Neural progenitor cell (in vitro differentiated cells): ENCODE data around the gene PLCB3. TPM values are rescaled to one million over a fixed set of nuclear protein-coding genes. Genes with fewer than 3 reads are reported as not detected.

ENCODE experiments used
- DNase-seq: peaks from one replicate; pipeline ENCODE4 v3.0.0-alpha.2; 2016; ENCODE audit warnings: low spot score
- H2AFZ ChIP-seq: fragments of 200-600 bp; sonication (generic); replicated peaks from 2 replicates; pipeline ENCODE4 v1.6.1; 2016; ENCODE audit warnings: antibody characterized with exemption
- H3F3A ChIP-seq: fragments of 200-600 bp; sonication (generic); 2 replicates; pipeline ENCODE4 v1.6.1; 2016; ENCODE audit warnings: antibody characterized with exemption, low read depth
- H3K27ac ChIP-seq: fragments of 200-600 bp; sonication (generic); 2 replicates; pipeline ENCODE4 v1.5.1; 2016; ENCODE audit warnings: mild to moderate bottlenecking
- H3K27me3 ChIP-seq: fragments of 200-600 bp; sonication (generic); 2 replicates; pipeline ENCODE4 v1.6.1; 2016; ENCODE audit warnings: mild to moderate bottlenecking, moderate library complexity
- H3K36me3 ChIP-seq: fragments of 200-600 bp; sonication (generic); 2 replicates; pipeline ENCODE4 v1.5.1; 2016
- H3K4me1 ChIP-seq: fragments of 200-600 bp; sonication (generic); 2 replicates; pipeline ENCODE4 v1.6.1; 2016; ENCODE audit warnings: mixed run types
- H3K4me2 ChIP-seq: fragments of 200-600 bp; sonication (generic); 2 replicates; pipeline ENCODE4 v1.6.1; 2016
- H3K4me3 ChIP-seq: fragments of 200-600 bp; sonication (generic); 2 replicates; pipeline ENCODE4 v1.5.1; 2016
- H3K79me2 ChIP-seq: fragments of 200-600 bp; sonication (generic); 2 replicates; pipeline ENCODE4 v1.6.1; 2016; ENCODE audit warnings: low read depth
- H3K9ac ChIP-seq: fragments of 200-600 bp; sonication (generic); 2 replicates; pipeline ENCODE4 v1.6.1; 2016
- H3K9me3 ChIP-seq: fragments of 200-600 bp; sonication (generic); 2 replicates; pipeline ENCODE4 v1.5.1; 2016; ENCODE audit warnings: low read depth
- H4K20me1 ChIP-seq: fragments of 200-600 bp; sonication (generic); 2 replicates; pipeline ENCODE4 v1.6.1; 2016; ENCODE audit warnings: low read depth
- H3K27ac Mint-ChIP-seq: 3 replicates; pipeline ENCODE4 v1.8.0; 2021; ENCODE audit warnings: mixed read lengths
- H3K27me3 Mint-ChIP-seq: 2 replicates; pipeline ENCODE4 v1.8.0; 2022; ENCODE audit warnings: low read depth, mild to moderate bottlenecking, inconsistent platforms, moderate library complexity, mixed read lengths; ENCODE audit not compliant: insufficient read depth
- H3K36me3 Mint-ChIP-seq: 3 replicates; pipeline ENCODE4 v1.8.0; 2021; ENCODE audit warnings: mixed read lengths
- H3K4me1 Mint-ChIP-seq: 3 replicates; pipeline ENCODE4 v1.8.0; 2021; ENCODE audit warnings: mixed read lengths
- H3K4me3 Mint-ChIP-seq: 3 replicates; pipeline ENCODE4 v1.8.0; 2021; ENCODE audit warnings: mild to moderate bottlenecking, moderate library complexity, mixed read lengths
- H3K9me3 Mint-ChIP-seq: 3 replicates; pipeline ENCODE4 v1.8.0; 2020; ENCODE audit warnings: mixed read lengths
- EZH2 ChIP-seq: fragments of 200-600 bp; sonication (generic); IDR thresholded peaks from 2 replicates; pipeline ENCODE4 v1.6.1; 2017; ENCODE audit warnings: antibody characterized with exemption, mild to moderate bottlenecking, moderate library complexity
- EZH2phosphoT487 ChIP-seq: fragments of 200-600 bp; sonication (generic); IDR thresholded peaks from 2 replicates; pipeline ENCODE4 v1.6.1; 2017; ENCODE audit warnings: antibody characterized with exemption
- total RNA-seq: library from RNA; depleted of rRNA; stranded (reverse); fragments of >200 nt; gene quantifications from 2 replicates; pipeline ENCODE4 v1.2.3, GENCODE V29; 2015; ENCODE audit warnings: low replicate concordance
- TF ChIP-seq, protein P1 (sequence below): fragments of 200-600 bp; sonication (generic); IDR thresholded peaks from 2 replicates; pipeline ENCODE4 v1.5.1; 2017; ENCODE audit warnings: antibody characterized with exemption, mild to moderate bottlenecking

Gene PLCB3
- total RNA-seq, 1 donor from 2014 or later: 15.6 TPM

DNA sequence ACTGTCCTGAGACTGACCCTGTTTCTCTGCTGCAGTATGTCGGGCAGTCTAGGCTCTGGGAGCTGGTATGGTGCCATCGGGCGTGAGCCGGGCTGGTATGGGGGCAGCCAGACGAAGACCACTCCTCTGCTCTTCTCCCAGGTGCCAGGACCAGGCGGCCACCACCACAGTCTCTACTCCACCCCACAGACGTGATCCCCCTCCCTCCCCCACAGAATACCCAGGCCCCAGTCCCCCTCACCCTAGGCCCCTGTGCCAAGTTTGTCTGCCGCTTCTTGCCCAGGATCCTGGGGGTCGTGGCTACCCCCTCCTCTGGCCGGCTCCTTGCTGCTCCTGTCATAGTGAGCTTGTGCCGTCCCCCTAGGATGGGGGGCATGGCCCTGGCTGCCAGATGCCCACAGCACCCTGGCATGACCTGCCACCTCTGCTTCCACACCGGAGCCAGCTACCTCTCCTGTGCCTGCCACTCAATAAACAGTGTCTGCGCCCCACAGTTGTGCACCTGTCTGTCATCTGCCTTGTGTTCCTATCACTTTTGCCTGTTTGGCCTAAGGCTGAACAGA, 37.8 kb downstream of the PLCB3 start:
- Histone ChIP-seq H3K27ac (no peak overlapping the region), H3K4me2 (no peak overlapping the region), H4K20me1 (peaks cover 31% of the 10 kb centered on the region), H3K27me3 (peaks cover 57% of the 10 kb centered on the region), H3K79me2 (no peaks in the 10 kb centered on the region), H3K9me3 (no peaks in the 10 kb centered on the region), H3F3A (no peaks in the 10 kb centered on the region), H3K36me3 (no peaks in the 10 kb centered on the region), H2AFZ (no peak overlapping the region), H3K9ac (no peak overlapping the region), H3K4me3 (no peak overlapping the region), H3K4me1 (peaks cover 14% of the 10 kb centered on the region)
- Mint-ChIP-seq H3K27me3 (peaks cover 44% of the 10 kb centered on the region), H3K9me3 (peaks cover 2% of the 10 kb centered on the region), H3K4me1 (peaks cover 17% of the 10 kb centered on the region), H3K27ac (no peak overlapping the region), H3K36me3 (peaks cover 4% of the 10 kb centered on the region), H3K4me3 (peak overlapping the region; percentile 46)
- TF ChIP-seq, protein P1, sequence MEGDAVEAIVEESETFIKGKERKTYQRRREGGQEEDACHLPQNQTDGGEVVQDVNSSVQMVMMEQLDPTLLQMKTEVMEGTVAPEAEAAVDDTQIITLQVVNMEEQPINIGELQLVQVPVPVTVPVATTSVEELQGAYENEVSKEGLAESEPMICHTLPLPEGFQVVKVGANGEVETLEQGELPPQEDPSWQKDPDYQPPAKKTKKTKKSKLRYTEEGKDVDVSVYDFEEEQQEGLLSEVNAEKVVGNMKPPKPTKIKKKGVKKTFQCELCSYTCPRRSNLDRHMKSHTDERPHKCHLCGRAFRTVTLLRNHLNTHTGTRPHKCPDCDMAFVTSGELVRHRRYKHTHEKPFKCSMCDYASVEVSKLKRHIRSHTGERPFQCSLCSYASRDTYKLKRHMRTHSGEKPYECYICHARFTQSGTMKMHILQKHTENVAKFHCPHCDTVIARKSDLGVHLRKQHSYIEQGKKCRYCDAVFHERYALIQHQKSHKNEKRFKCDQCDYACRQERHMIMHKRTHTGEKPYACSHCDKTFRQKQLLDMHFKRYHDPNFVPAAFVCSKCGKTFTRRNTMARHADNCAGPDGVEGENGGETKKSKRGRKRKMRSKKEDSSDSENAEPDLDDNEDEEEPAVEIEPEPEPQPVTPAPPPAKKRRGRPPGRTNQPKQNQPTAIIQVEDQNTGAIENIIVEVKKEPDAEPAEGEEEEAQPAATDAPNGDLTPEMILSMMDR: no peak
- TF ChIP-seq EZH2: no peak
- no peak for TF ChIP-seq EZH2phosphoT487
- DNase-seq: no peak

DNA sequence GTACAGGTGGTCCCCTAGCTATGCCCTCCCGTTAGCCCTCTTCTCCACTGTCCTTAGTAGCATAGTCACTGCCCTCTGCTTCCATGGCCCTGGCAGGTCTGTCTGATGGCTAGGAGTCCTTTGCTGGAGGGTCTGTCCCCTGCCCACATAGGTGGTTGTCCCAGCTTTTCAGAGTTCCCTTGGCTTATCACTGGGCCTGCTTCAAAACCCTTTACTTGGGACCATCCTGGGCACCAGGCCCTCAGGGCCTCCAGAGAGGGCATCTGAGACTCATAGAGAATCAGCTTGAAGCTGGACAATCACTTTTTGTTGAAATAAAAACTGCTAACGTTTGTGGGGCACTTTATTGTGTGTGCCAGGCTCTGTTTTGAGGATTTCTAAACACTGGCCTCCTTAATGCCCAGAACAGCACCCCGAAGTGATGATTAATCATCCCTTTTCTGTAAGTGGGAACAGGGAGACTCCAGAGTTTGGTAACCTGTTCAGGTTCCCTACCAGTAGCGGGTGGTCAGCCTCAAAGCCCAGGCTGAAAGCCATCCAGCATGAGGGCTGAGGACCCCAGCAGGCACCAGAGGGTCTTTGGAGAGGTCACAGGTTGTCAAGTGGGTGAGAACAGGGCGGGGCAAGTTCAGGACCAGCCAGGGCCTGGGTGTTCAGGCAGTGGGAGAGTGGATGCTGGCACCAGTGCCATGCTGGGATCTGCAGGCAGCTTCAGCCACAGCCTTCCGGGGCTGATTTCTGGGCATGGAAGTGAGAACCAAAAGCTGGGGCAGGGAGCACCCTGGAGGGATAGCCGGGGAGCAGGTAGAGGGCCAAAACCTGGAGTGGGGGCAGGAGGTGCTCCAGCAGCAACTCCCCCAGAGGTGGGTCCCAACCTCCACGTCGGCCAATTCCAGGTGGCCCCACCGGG, 39.3 kb downstream of the PLCB3 start:
- Mint-ChIP-seq H3K27me3 (peaks cover 55% of the 10 kb centered on the region), H3K9me3 (peaks cover 2% of the 10 kb centered on the region), H3K36me3 (peaks cover 4% of the 10 kb centered on the region), H3K4me1 (peaks cover 17% of the 10 kb centered on the region), H3K27ac (no peak overlapping the region), H3K4me3 (peak overlapping the region; percentile 80)
- Histone ChIP-seq H3K4me2 (peak overlapping the region; percentile 85), H3K79me2 (no peaks in the 10 kb centered on the region), H3K27me3 (peaks cover 72% of the 10 kb centered on the region), H4K20me1 (peaks cover 31% of the 10 kb centered on the region), H3F3A (no peaks in the 10 kb centered on the region), H3K9me3 (no peaks in the 10 kb centered on the region), H3K9ac (no peak overlapping the region), H3K4me3 (no peak overlapping the region), H2AFZ (no peak overlapping the region), H3K27ac (no peak overlapping the region), H3K36me3 (no peaks in the 10 kb centered on the region), H3K4me1 (peaks cover 14% of the 10 kb centered on the region)
- DNase-seq: no peak
- TF ChIP-seq EZH2 (no peak), EZH2phosphoT487 (no peak)
- TF ChIP-seq, protein P1: no peak

DNA sequence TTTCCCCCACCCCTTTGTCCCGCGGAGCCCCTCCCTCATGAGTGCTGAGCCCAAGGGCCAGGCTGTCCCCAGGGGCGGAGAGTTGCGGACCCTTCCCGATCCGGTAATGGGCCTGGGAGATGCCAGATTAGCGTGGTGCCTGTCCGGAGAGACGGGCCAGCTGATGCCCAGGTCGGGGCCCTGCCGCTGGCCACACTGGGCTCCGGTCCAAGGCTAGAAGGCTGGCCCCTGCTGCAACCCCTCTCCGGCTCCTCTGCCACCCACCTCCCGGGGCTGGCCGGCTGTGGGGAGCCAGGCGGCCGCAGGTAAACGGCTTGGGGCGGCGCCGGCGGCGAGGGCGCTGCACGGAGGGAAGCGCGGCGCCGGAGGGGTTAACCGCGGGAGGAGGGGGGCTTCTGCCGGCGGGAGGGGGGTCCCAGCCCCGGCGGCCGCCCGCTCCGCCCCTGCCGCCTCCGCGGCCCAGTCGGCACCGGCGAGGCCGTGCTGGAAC, 40.0 kb downstream of the PLCB3 start, which contains the start of gene KCNK4:
Gene KCNK4, plus strand, starts transcription at position 41 of the 490 bp plus-strand sequence. CDS start 1,717 bp downstream, outside the sequence.
- no peak within 1 kb of the TSS for H2AFZ ChIP-seq
- Mint-ChIP-seq H3K27me3 (peaks cover 61% of the 10 kb centered on the region), H3K36me3 (peaks cover 4% of the 10 kb centered on the region), H3K9me3 (peaks cover 2% of the 10 kb centered on the region), H3K4me3 (peak within 1 kb of the TSS; percentile 80), H3K4me1 (peaks cover 15% of the 10 kb centered on the region), H3K27ac (no peak within 1 kb of the TSS)
- peaks cover 31% of the 10 kb centered on the region for H4K20me1 ChIP-seq
- peak within 1 kb of the TSS; percentile 85 for H3K4me2 ChIP-seq
- no peaks in the 10 kb centered on the region for H3K79me2 ChIP-seq
- no peaks in the 10 kb centered on the region for H3F3A ChIP-seq
- TF ChIP-seq EZH2 (peak; percentile 90), EZH2phosphoT487 (peak; percentile 92)
- TF ChIP-seq, protein P1: no peak
- H3K27me3 ChIP-seq: peaks cover 79% of the 10 kb centered on the region
- no peak within 1 kb of the TSS for H3K9ac ChIP-seq
- peak; percentile 42 for DNase-seq
- no peaks in the 10 kb centered on the region for H3K9me3 ChIP-seq
- H3K27ac ChIP-seq: no peak within 1 kb of the TSS
- H3K36me3 ChIP-seq: no peaks in the 10 kb centered on the region
- peaks cover 10% of the 10 kb centered on the region for H3K4me1 ChIP-seq
- H3K4me3 ChIP-seq: peak within 1 kb of the TSS; percentile 44
